Loucy (cell line): ENCODE results near the gene FLACC1.

Source experiments
- EZH2phosphoT487 ChIP-seq: fragments of 200-600 bp; IDR thresholded peaks from 2 replicates; pipeline ENCODE4 v1.6.1; 2018; ENCODE audit warnings: antibody characterized with exemption, mild to moderate bottlenecking, moderate library complexity, borderline replicate concordance
- TF ChIP-seq, protein P1 (sequence below): fragments of 200-600 bp; sonication (generic); conservative IDR thresholded peaks from 2 replicates; pipeline ENCODE4 v1.5.1; 2014; ENCODE audit warnings: mild to moderate bottlenecking, antibody characterized with exemption, low read length

DNA sequence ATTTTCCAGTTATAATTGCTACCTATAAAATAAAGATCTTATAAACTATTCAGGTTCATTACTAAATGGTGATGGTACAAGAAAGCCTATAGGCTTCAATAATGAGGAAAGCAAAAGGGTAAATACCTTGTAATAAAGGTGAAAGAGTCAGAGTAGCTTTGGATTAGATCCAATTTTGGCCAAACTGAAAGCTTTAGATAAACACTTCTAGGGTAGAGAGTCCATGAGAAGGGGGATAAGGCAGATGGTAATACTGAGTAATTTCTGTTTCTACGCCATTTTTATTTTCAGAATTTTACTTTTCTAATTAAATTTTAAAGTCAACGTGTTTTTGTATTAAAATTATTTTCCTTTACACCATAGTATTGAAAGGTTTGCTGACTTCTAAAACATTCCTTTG is 87.4 kb downstream of the FLACC1 start:
- TF ChIP-seq, protein P1, sequence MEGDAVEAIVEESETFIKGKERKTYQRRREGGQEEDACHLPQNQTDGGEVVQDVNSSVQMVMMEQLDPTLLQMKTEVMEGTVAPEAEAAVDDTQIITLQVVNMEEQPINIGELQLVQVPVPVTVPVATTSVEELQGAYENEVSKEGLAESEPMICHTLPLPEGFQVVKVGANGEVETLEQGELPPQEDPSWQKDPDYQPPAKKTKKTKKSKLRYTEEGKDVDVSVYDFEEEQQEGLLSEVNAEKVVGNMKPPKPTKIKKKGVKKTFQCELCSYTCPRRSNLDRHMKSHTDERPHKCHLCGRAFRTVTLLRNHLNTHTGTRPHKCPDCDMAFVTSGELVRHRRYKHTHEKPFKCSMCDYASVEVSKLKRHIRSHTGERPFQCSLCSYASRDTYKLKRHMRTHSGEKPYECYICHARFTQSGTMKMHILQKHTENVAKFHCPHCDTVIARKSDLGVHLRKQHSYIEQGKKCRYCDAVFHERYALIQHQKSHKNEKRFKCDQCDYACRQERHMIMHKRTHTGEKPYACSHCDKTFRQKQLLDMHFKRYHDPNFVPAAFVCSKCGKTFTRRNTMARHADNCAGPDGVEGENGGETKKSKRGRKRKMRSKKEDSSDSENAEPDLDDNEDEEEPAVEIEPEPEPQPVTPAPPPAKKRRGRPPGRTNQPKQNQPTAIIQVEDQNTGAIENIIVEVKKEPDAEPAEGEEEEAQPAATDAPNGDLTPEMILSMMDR, result no peak
- no peak for TF ChIP-seq EZH2phosphoT487
